GM12872 (cell line): ENCODE measurements around the gene AGTRAP.

ENCODE experiments used
- TF ChIP-seq, protein P1 (sequence below): IDR thresholded peaks from 3 replicates; pipeline ENCODE4 v1.5.1; 2011; ENCODE audit warnings: low read depth, mild to moderate bottlenecking, low read length, moderate library complexity; ENCODE audit not compliant: insufficient read depth

The AGTRAP gene, protein sequence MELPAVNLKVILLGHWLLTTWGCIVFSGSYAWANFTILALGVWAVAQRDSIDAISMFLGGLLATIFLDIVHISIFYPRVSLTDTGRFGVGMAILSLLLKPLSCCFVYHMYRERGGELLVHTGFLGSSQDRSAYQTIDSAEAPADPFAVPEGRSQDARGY

DNA sequence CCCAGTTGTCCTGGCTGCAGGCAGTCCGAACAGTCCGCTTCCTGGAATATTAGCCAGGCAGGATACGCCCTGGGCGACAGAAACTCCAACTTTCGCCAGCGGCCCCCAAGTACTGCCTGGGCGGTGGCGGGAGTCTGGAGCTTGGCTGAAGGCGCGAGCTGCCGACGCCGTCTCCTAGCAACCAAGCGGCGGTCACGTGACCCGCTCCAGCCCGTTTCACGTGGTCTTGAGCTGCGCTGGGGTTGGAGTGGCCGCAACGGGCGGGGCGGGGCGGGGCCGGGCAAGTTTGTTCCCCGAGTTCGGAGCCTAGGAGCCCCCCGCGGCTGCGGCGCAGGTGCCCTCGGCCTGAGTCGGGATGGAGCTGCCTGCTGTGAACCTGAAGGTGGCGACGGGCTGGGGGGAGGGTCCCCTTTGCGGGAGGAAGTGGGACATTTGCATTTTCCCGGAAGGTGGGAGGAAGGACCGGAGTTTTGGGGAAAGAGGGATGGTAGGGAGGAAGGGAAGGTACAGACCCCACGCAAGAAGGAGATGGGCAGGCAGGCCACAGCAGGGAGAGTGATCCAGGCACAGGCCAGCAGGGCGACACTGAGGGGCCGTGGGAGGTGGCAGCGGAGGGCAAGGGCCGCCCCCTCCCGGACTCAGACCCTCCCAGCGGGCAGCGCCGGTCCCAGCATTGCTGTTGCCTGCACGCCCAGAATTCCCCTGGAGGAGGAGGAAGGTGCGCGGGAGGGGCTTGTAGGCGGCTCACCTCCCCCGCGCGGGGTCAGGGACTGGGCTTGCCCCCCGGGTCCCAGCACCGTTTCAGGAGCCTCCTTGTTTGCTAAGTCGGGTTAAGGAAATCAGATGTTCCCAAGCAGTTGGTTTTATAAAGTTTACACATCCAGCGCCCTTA lies at the start of gene AGTRAP:
Gene AGTRAP, plus strand, starts transcription at position 283 of the 892 bp plus-strand sequence. Its CDS starts 73 bp downstream, at position 356.
- TF ChIP-seq, protein P1, sequence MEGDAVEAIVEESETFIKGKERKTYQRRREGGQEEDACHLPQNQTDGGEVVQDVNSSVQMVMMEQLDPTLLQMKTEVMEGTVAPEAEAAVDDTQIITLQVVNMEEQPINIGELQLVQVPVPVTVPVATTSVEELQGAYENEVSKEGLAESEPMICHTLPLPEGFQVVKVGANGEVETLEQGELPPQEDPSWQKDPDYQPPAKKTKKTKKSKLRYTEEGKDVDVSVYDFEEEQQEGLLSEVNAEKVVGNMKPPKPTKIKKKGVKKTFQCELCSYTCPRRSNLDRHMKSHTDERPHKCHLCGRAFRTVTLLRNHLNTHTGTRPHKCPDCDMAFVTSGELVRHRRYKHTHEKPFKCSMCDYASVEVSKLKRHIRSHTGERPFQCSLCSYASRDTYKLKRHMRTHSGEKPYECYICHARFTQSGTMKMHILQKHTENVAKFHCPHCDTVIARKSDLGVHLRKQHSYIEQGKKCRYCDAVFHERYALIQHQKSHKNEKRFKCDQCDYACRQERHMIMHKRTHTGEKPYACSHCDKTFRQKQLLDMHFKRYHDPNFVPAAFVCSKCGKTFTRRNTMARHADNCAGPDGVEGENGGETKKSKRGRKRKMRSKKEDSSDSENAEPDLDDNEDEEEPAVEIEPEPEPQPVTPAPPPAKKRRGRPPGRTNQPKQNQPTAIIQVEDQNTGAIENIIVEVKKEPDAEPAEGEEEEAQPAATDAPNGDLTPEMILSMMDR, result no peak

DNA sequence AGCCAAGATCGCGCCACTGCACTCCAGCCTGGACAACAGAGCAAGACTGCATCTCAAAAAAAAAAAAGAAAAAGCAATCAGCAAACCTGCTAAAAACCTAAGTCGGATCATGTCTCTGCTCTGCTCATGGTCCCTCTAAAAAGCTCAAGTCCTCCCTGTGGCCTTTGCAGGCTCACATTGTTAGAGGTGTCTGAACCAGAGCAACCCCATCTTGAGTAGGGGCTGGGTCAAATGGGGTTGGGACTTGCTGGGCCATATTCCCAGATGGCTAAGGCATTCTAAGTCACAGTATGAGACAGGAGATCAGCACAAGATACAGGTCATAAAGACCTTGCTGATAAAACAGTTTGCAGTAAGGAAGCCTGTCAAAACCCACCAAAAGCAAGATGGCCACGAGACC lies 47.4 kb upstream of the AGTRAP start:
- TF ChIP-seq, protein P1, result no peak

DNA sequence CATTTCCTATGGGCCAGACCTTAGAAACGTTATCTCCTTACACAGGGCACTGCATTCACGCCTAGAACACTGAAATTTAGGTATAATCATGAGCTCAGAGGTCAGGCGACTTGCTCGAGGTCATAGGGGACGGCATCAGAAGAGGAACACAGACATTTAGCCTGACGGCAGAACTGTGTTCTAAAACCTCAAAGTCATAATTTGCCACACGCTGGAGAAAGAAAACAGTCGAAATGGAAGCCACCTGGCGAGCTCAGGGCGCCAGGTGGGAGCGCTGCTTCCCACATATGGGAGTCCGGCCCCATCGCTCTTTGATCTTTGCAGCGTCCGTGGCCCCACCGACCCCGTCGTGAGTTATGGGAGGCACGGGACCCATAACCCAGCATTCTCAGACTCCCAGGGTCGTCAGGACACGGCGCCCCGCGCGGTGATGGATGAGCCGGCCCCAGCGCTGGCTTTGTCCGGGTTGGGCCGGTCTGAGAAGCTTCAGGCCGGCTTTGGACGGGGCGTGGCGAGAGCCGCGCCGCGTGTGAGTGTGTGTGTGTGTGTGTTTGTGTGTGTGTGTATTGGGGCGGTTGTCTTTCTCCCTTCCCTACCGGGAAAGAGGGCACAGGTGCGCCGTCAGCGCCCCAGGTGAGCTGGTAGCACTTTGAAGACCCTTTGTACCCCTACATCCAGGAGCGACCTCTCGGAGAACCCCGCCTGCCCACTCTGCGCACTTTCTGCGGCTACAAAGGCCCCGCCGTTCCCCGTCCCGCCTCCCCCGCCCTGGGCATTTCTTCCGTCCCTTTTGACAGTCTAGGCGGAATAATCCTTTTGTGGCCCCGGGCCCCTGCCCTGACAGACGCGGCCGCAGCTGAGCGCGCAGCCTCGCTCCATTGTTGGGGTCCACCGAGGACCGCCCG lies 45.3 kb upstream of the AGTRAP start:
- TF ChIP-seq, protein P1, result no peak

DNA sequence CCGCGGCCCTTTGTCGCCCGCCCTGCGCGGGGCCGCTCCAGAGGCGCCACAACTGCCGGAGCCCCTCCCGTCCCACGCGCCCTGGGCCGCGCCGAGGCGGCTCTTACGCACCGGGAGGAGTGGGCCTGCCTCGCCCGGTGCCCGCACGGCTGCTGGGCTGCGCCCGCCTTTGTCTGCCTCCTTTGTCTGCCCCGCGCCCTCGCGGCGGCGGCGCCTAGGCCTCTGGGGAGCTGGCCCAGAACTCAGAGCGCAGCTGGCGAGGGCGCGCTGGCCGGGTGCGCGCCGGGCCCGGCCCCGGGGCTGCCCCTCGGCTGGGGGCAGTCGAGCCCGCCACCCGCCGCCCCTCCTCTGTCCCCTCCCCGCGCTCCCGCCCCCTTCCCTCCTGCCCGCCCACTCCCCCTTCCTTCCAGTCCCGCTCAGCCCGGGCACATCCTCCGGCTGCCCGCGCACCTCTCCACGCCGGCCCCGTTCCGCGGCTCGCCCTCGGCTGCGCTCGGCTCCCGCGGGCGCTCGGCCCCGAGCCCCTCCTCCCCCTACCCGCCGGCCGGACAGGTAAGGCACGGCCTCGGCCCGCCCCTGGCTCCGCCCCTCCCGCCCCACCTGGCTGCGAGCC lies 44.5 kb upstream of the AGTRAP start, which contains the start of gene DRAXIN:
Gene DRAXIN, plus strand, starts transcription at position 409 of the 613 bp plus-strand sequence. CDS start 14,549 bp downstream, outside the sequence.
- TF ChIP-seq, protein P1, result no peak

DNA sequence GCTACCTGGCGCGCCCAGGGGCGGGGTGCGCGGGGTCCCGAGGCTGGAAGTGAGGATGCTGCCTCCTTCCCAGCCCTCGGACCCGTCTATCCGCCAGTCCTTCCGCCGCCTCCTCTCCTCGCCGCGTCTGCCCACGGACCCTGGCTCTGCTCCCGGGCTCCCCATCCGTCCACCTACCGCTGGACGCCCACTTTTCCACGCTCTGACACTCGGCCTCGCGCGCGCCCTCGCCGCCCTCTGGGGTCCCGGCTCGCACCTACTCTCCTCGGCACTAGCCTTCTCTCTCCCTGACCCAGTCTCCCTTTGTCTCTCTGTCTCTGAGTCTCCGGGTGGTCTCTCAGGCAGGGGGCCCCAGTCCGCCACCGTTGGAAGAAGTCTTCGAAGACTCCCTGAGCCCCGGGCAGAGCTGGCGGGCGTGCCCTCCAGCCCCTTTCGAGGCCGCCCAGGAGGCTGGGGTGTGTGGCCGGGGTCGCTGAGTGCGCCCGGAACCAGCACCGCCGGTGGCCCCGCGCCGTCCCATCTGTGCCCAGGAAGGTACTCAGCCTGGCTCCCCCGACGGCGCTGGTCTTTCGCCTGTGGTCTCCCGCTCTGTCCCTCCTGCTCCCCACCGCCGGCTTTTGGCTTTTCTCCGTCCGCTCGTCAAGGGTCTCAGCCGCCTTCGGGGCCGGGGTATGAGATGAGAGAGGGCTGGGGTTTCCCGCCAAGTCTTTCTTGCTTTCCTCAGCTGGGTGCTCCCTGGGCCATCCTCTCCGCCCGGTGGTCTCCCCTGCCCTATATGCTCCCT lies 43.8 kb upstream of the AGTRAP start:
- TF ChIP-seq, protein P1, result no peak

DNA sequence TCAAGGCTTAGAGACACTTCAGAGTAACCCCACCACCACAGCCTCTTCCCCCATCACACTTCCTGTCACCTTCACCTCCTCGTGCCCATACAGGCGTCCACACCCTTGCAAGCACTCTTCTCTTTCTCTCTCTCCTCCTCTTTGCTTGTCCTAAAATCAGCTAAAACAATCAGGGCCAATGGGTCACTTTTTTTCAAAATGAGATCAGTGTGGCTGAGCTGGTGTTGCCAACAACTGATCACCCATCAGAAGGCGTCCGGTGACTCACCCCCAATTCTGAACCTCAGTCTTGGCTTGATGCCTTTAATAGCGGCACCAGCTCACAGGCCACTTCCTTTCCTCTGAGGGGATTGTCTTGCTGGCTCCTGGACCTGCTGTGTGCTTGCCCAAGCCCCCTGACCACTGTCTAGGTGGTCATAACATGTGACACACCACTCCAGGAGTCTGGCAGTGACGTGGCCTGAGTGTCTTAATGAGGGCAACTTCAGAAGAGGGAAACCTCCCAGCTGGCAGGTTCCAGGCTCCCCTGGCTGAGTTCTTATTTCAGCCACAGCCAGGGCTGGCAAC lies 42.8 kb upstream of the AGTRAP start:
- TF ChIP-seq, protein P1, result no peak
